ENCODE data around the gene PIK3C2A. TPM values are rescaled to one million over a fixed set of nuclear protein-coding genes. Genes with fewer than 3 reads are reported as not detected.
"Not testable (repeated sequence)": the region's sequence is repeated elsewhere in the genome, so short reads cannot be mapped to it uniquely, and the experiment has no call there.

Gene PIK3C2A
- total RNA-seq, 1 donor from 2014 or later = 84.9 TPM

DNA sequence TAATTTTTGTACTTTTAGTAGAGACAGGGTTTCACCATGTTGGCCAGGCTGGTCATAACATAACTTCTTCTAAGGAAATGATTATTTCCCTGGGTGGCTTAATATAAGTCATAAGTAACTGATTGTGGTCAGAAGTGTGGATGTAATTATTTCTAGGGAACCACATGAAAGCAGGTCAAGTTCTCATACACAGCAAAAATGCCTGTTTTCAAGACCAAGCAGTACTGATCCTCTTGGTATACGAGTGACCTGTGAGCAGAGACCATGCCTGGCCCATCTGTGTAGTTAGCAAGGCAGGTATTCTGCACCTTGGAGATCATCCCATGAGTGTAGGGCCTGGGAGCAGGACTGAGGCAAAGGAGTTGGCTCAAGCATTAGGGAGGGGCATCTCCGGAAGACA is 36.3 kb upstream of the PIK3C2A start:
- H3K36me3 Mint-ChIP-seq (ENCODE audit: low read depth, unreplicated experiment) = no peaks in the 10 kb centered on the region
- H3K4me1 Mint-ChIP-seq (ENCODE audit: low read depth, unreplicated experiment) = no peaks in the 10 kb centered on the region
- Histone ChIP-seq H2AFZ (ENCODE audit: low read depth, low read length) (no peak overlapping the region), H3K27ac (ENCODE audit: low read depth, low read length) (no peak overlapping the region), H4K20me1 (ENCODE audit: insufficient read depth, low read length) (no peaks in the 10 kb centered on the region), H3K27me3 (ENCODE audit: insufficient read depth, low read length) (peaks cover 2% of the 10 kb centered on the region), H3K4me3 (ENCODE audit: insufficient read depth, low read depth, low read length) (no peak overlapping the region), H3K36me3 (ENCODE audit: insufficient read depth, low read length) (no peaks in the 10 kb centered on the region), H3K4me2 (ENCODE audit: low read length) (no peak overlapping the region), H3K9me3 (ENCODE audit: insufficient read depth, low read depth, low read length) (no peaks in the 10 kb centered on the region), H3K4me1 (ENCODE audit: insufficient read depth, low read length) (no peaks in the 10 kb centered on the region), H3K79me2 (ENCODE audit: insufficient read depth, low read length) (no peaks in the 10 kb centered on the region), H3K9ac (ENCODE audit: low read length) (no peak overlapping the region)
- H3K27ac Mint-ChIP-seq (ENCODE audit: unreplicated experiment) = no peak overlapping the region
- no peaks in the 10 kb centered on the region for H3K9me3 Mint-ChIP-seq (ENCODE audit: unreplicated experiment)
- FAIRE-seq (no peak), DNase-seq (ENCODE audit: low read depth) (no peak)
- H3K4me3 Mint-ChIP-seq (ENCODE audit: unreplicated experiment) = no peak overlapping the region
- TF ChIP-seq CTCF (IDR thresholded peaks at IDR 0.05; ENCODE audit: insufficient read depth, low read depth, low read length) (no peak), EZH2 (IDR thresholded peaks at IDR 0.05; ENCODE audit: insufficient read depth, low read length) (no peak)
- H3K27me3 Mint-ChIP-seq (ENCODE audit: low read depth, unreplicated experiment) = peaks cover 10% of the 10 kb centered on the region

GRCh38 chr11:17242954-17243353 is 35.2 kb upstream of the PIK3C2A start:
- not testable (repeated sequence) for H3K27me3 ChIP-seq (ENCODE audit: insufficient read depth, low read length); H3K27ac ChIP-seq (ENCODE audit: low read depth, low read length); H3K36me3 Mint-ChIP-seq (ENCODE audit: low read depth, unreplicated experiment); H3K9me3 Mint-ChIP-seq (ENCODE audit: unreplicated experiment); H4K20me1 ChIP-seq (ENCODE audit: insufficient read depth, low read length); H3K4me3 Mint-ChIP-seq (ENCODE audit: unreplicated experiment); H3K4me1 Mint-ChIP-seq (ENCODE audit: low read depth, unreplicated experiment); H2AFZ ChIP-seq (ENCODE audit: low read depth, low read length); H3K4me2 ChIP-seq (ENCODE audit: low read length); H3K9me3 ChIP-seq (ENCODE audit: insufficient read depth, low read depth, low read length); H3K79me2 ChIP-seq (ENCODE audit: insufficient read depth, low read length); DNase-seq (ENCODE audit: low read depth); H3K9ac ChIP-seq (ENCODE audit: low read length); H3K4me1 ChIP-seq (ENCODE audit: insufficient read depth, low read length); FAIRE-seq; H3K27ac Mint-ChIP-seq (ENCODE audit: unreplicated experiment); H3K36me3 ChIP-seq (ENCODE audit: insufficient read depth, low read length); H3K4me3 ChIP-seq (ENCODE audit: insufficient read depth, low read depth, low read length)
- peaks cover 10% of the 10 kb centered on the region for H3K27me3 Mint-ChIP-seq (ENCODE audit: low read depth, unreplicated experiment)

DNA sequence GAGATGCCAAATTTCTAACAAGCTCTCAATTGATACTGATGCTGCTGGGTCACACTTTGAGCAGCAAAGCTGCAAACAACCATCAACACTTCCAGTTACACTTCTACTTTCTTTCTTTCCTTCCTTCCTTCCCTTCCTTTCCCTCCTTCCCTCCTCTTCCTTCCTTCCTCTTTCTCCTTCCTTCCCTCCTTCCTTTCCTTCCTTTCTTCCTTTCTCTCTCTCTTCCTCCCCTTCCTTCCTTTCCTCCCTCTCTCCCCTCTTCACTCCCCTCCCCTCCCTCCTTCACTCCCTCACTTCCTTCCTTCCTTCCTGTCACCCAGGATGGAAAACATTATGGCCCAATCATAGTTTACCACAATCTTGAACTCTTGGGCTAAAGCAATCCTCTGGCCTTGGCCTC is 33.0 kb upstream of the PIK3C2A start:
- Histone ChIP-seq H3K9ac (ENCODE audit: low read length) (no peak overlapping the region), H3K36me3 (ENCODE audit: insufficient read depth, low read length) (no peaks in the 10 kb centered on the region), H4K20me1 (ENCODE audit: insufficient read depth, low read length) (no peaks in the 10 kb centered on the region), H3K9me3 (ENCODE audit: insufficient read depth, low read depth, low read length) (no peaks in the 10 kb centered on the region), H3K4me1 (ENCODE audit: insufficient read depth, low read length) (no peaks in the 10 kb centered on the region), H3K4me3 (ENCODE audit: insufficient read depth, low read depth, low read length) (no peak overlapping the region), H3K4me2 (ENCODE audit: low read length) (no peak overlapping the region), H3K27ac (ENCODE audit: low read depth, low read length) (no peak overlapping the region), H2AFZ (ENCODE audit: low read depth, low read length) (no peak overlapping the region), H3K79me2 (ENCODE audit: insufficient read depth, low read length) (no peaks in the 10 kb centered on the region), H3K27me3 (ENCODE audit: insufficient read depth, low read length) (peaks cover 2% of the 10 kb centered on the region)
- Mint-ChIP-seq H3K27me3 (ENCODE audit: low read depth, unreplicated experiment) (peaks cover 10% of the 10 kb centered on the region), H3K27ac (ENCODE audit: unreplicated experiment) (no peak overlapping the region), H3K4me3 (ENCODE audit: unreplicated experiment) (no peak overlapping the region), H3K9me3 (ENCODE audit: unreplicated experiment) (no peaks in the 10 kb centered on the region), H3K4me1 (ENCODE audit: low read depth, unreplicated experiment) (no peaks in the 10 kb centered on the region), H3K36me3 (ENCODE audit: low read depth, unreplicated experiment) (no peaks in the 10 kb centered on the region)
- FAIRE-seq (no peak), DNase-seq (ENCODE audit: low read depth) (no peak)
- TF ChIP-seq CTCF (IDR thresholded peaks at IDR 0.05; ENCODE audit: insufficient read depth, low read depth, low read length) = no peak
- TF ChIP-seq EZH2 (IDR thresholded peaks at IDR 0.05; ENCODE audit: insufficient read depth, low read length) = no peak

DNA sequence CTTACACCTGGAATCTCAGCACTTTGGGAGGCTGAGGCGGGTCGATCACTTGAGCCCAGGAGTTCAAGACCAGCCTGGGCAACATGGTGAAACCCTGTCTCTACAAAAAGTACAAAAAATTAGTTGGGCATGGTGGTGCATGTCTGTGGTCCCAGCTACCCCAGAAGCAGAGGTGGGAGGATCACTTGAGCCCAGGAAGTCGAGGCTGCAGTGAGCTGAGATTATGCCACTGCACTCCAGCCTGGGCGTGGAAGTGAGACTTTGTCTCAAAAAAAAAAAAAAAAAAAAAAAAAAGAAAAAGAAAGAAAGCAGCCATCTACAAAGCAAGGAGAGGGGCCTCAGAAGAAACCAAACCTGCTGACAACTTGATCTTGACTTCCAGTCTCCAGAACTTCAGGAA is 32.1 kb upstream of the PIK3C2A start:
- not testable (repeated sequence) for H3K4me3 ChIP-seq (ENCODE audit: insufficient read depth, low read depth, low read length); H3K27me3 ChIP-seq (ENCODE audit: insufficient read depth, low read length); H3K4me1 ChIP-seq (ENCODE audit: insufficient read depth, low read length); H3K27ac ChIP-seq (ENCODE audit: low read depth, low read length); H3K4me1 Mint-ChIP-seq (ENCODE audit: low read depth, unreplicated experiment); H3K36me3 ChIP-seq (ENCODE audit: insufficient read depth, low read length); H2AFZ ChIP-seq (ENCODE audit: low read depth, low read length); DNase-seq (ENCODE audit: low read depth); H3K4me3 Mint-ChIP-seq (ENCODE audit: unreplicated experiment); H4K20me1 ChIP-seq (ENCODE audit: insufficient read depth, low read length); H3K36me3 Mint-ChIP-seq (ENCODE audit: low read depth, unreplicated experiment); H3K4me2 ChIP-seq (ENCODE audit: low read length); H3K9ac ChIP-seq (ENCODE audit: low read length); H3K27ac Mint-ChIP-seq (ENCODE audit: unreplicated experiment); H3K9me3 ChIP-seq (ENCODE audit: insufficient read depth, low read depth, low read length); H3K9me3 Mint-ChIP-seq (ENCODE audit: unreplicated experiment); H3K79me2 ChIP-seq (ENCODE audit: insufficient read depth, low read length); FAIRE-seq
- peaks cover 10% of the 10 kb centered on the region for H3K27me3 Mint-ChIP-seq (ENCODE audit: low read depth, unreplicated experiment)
